ENCODE results near the gene LARP1.

GRCh38 chr5:154762700-154763099 is 7.5 kb downstream of the LARP1 start:
- TF ChIP-seq MEF2A (IDR thresholded peaks at IDR 0.05; ENCODE audit: control insufficient read depth, low read depth, low read length) (no peak), POLR2A (conservative IDR thresholded peaks at IDR 0.05) (no peak), CTCF (IDR thresholded peaks at IDR 0.05 in 2 of 3, conservative IDR thresholded peaks at IDR 0.05 in 1 of 3; ENCODE audit: insufficient read depth in 2 of 3, low read depth in 1 of 3, low read length in 3 of 3) (no peak), ZNF274 (IDR thresholded peaks at IDR 0.05; ENCODE audit: borderline replicate concordance, low read depth, low read length) (no peak), THRAP3 (IDR thresholded peaks at IDR 0.05; ENCODE audit: borderline replicate concordance) (no peak), ZNF512 (tag; IDR thresholded peaks at IDR 0.05) (no peak), NR2F6 (CRISPR knock-in tag; IDR thresholded peaks at IDR 0.05) (no peak), GABPB2 (CRISPR knock-in tag; conservative IDR thresholded peaks at IDR 0.05) (no peak), U2AF2 (optimal IDR thresholded peaks at IDR 0.05; ENCODE audit: low read depth, low read length) (no peak), KLF10 (CRISPR knock-in tag; IDR thresholded peaks at IDR 0.05) (no peak), ZNF124 (CRISPR knock-in tag; IDR thresholded peaks at IDR 0.05) (no peak), SMARCC2 (IDR thresholded peaks at IDR 0.05; ENCODE audit: low read depth) (no peak)
